A673 (cell line): ENCODE results near the gene SPX. TPM values are rescaled to one million over a fixed set of nuclear protein-coding genes. Genes with fewer than 3 reads are reported as not detected.

ENCODE experiments used
- BruUV-seq: library from RNA; stranded (reverse); fragments of 400-500 nt; replicated peaks from 2 replicates; lab custom pipeline; 2021; lab: Mats Ljungman, UMichigan
- CTCF ChIA-PET: fragments of 300-600 bp; sonication (Branson Sonifier 250); formaldehyde crosslinking; loops from one replicate; lab custom pipeline; 2022; ENCODE audit warnings: antibody characterized with exemption; lab: Charles Lee
- POLR2A ChIA-PET: fragments of 300-600 bp; sonication (Branson Sonifier 250); formaldehyde crosslinking; loops from one replicate; lab custom pipeline; 2022; ENCODE audit warnings: antibody characterized with exemption; ENCODE audit not compliant: low non-redundant PET; lab: Charles Lee
- DNase-seq: peaks from one replicate; pipeline ENCODE4 v3.0.0-alpha.2; 2015; ENCODE audit warnings: low spot score
- H3K27ac ChIP-seq: fragments of 200-600 bp; sonication (generic); 2 replicates; pipeline ENCODE4 v1.5.1; 2016; ENCODE audit warnings: mixed run types, low read depth, mild to moderate bottlenecking, mixed read lengths, antibody characterized with exemption, low read length; ENCODE audit not compliant: poor library complexity, severe bottlenecking
- H3K27me3 ChIP-seq: fragments of 200-600 bp; sonication (generic); replicated peaks from 2 replicates; pipeline ENCODE4 v1.6.1; 2017; ENCODE audit warnings: mixed run types, low read depth, mild to moderate bottlenecking, mixed read lengths, antibody characterized with exemption, low read length; ENCODE audit not compliant: insufficient read depth, poor library complexity
- H3K36me3 ChIP-seq: fragments of 200-600 bp; sonication (generic); 2 replicates; pipeline ENCODE4 v1.6.1; 2016; ENCODE audit warnings: mixed run types, mild to moderate bottlenecking, mixed read lengths, antibody characterized with exemption, low read length; ENCODE audit not compliant: insufficient read depth, poor library complexity, severe bottlenecking
- H3K4me1 ChIP-seq: fragments of 200-600 bp; sonication (generic); 2 replicates; pipeline ENCODE4 v1.6.1; 2017; ENCODE audit warnings: mixed run types, mild to moderate bottlenecking, mixed read lengths, antibody characterized with exemption, low read length; ENCODE audit not compliant: insufficient read depth, poor library complexity, severe bottlenecking
- H3K4me3 ChIP-seq: fragments of 200-600 bp; sonication (generic); 2 replicates; pipeline ENCODE4 v1.5.1; 2016; ENCODE audit warnings: low read depth, mixed run types, mild to moderate bottlenecking, mixed read lengths, low read length; ENCODE audit not compliant: poor library complexity, severe bottlenecking
- H3K9me3 ChIP-seq: fragments of 200-600 bp; sonication (generic); 2 replicates; pipeline ENCODE4 v1.6.1; 2016; ENCODE audit warnings: mixed run types, low read depth, mild to moderate bottlenecking, mixed read lengths, antibody characterized with exemption, low read length; ENCODE audit not compliant: poor library complexity, severe bottlenecking
- EZH2 ChIP-seq: fragments of 200-600 bp; sonication (generic); IDR thresholded peaks from 2 replicates; pipeline ENCODE4 v1.6.1; 2017; ENCODE audit warnings: borderline replicate concordance, low read depth, mild to moderate bottlenecking, mixed read lengths, antibody characterized with exemption, low read length; ENCODE audit not compliant: poor library complexity, severe bottlenecking
- intact Hi-C: fragments of 100-400 bp; cut with micrococcal nuclease; formaldehyde crosslinking; loops from one replicate; pipeline ENCODE4 v1.10.0; 2022; ENCODE audit not compliant: unreplicated experiment
- total RNA-seq: library from RNA; stranded (reverse); gene quantifications from 2 replicates; pipeline ENCODE4 v1.2.3, GENCODE V29; 2021
- TF ChIP-seq, protein P1 (sequence below): fragments of 300-800, 200-600 bp; sonication (generic); conservative IDR thresholded peaks from 2 replicates; pipeline ENCODE4 v1.5.1; 2017; ENCODE audit warnings: low read depth, mild to moderate bottlenecking, antibody characterized with exemption, low read length, moderate library complexity, mixed read lengths

The SPX gene
- total RNA-seq, 1 experiment from 2014 or later, result 0.28 TPM

DNA sequence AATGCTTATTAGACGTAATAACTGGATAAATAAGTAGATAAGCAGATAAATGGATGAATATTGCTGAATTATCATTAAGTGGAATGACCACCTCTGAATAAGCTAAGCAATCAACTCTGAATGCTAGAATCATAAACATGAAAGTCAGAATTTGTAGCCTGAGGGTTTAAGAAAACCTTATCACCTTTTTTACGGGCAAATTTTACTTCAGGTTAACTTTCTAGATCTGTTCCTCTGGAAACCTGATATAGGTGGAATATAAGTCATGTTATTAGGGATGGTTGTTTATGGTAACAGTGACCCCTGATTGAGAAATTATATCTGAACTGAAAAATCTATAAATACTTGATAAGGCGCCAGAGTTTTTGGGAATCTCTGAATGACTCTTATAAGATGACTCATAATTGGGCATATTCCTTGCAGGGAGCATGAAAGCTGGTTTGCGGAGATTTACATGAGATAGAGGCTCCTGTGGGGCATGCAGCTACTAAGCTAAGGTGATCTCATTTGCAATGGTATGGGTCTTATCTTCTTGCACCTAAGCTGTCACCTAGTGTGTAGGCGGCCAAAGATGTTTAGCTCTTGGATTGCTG is 12.1 kb downstream of the SPX start:
- intact Hi-C loops, result no loop called here
- no TSS peak for BruUV-seq
- ChIA-PET CTCF (no interaction called here), POLR2A (no interaction called here)
- H3K36me3 ChIP-seq, result no peaks in the 10 kb centered on the region
- H3K4me3 ChIP-seq, result no peak overlapping the region
- H3K4me1 ChIP-seq, result no peaks in the 10 kb centered on the region
- peaks cover 25% of the 10 kb centered on the region for H3K27me3 ChIP-seq
- DNase-seq, result no peak
- no peaks in the 10 kb centered on the region for H3K9me3 ChIP-seq
- no peak for TF ChIP-seq EZH2
- TF ChIP-seq, protein P1, sequence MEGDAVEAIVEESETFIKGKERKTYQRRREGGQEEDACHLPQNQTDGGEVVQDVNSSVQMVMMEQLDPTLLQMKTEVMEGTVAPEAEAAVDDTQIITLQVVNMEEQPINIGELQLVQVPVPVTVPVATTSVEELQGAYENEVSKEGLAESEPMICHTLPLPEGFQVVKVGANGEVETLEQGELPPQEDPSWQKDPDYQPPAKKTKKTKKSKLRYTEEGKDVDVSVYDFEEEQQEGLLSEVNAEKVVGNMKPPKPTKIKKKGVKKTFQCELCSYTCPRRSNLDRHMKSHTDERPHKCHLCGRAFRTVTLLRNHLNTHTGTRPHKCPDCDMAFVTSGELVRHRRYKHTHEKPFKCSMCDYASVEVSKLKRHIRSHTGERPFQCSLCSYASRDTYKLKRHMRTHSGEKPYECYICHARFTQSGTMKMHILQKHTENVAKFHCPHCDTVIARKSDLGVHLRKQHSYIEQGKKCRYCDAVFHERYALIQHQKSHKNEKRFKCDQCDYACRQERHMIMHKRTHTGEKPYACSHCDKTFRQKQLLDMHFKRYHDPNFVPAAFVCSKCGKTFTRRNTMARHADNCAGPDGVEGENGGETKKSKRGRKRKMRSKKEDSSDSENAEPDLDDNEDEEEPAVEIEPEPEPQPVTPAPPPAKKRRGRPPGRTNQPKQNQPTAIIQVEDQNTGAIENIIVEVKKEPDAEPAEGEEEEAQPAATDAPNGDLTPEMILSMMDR, result no peak
- H3K27ac ChIP-seq, result no peak overlapping the region

DNA sequence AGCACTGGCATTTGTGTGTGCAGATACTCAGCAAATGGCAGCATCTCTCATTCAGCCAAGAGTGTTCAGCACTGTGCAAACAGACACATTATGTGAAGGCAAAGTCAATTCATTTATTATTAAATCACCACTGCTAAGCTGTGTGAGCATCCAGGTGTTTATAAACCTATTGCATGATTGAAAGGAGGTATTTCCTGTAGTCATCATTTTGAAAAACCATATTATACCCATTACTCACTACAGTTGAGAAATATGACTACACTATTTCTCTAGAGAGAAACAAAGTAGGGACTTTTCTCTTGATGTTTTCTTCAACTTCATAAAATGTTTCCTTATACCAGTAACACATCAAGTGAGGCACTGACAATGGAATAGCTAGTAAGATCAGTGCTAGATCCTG is 13.7 kb downstream of the SPX start:
- intact Hi-C loops, result no loop called here
- no peak for TF ChIP-seq EZH2
- TF ChIP-seq, protein P1, result no peak
- no TSS peak for BruUV-seq
- Histone ChIP-seq H3K27ac (no peak overlapping the region), H3K36me3 (no peaks in the 10 kb centered on the region), H3K4me1 (no peaks in the 10 kb centered on the region), H3K4me3 (no peak overlapping the region), H3K27me3 (peaks cover 34% of the 10 kb centered on the region), H3K9me3 (no peaks in the 10 kb centered on the region)
- no peak for DNase-seq
- ChIA-PET POLR2A (no interaction called here), CTCF (no interaction called here)

DNA sequence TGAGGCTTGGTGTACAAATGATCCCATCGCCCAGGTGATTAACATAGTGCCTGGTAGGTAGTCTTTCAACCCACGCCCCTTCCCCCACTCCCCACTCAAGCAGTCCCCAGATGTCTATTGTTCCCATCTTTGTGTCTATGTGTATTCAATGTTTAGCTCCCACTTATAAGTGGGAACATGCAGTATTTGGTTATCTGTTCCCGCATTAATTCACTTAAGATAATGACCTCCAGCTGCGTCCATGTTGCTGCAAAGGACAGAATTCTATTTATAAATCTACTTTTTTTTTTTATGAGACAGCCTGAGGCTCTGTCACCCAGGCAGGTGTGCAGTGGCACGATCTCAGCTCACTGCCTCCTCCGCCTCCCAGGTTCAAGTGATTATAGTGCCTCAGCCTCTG is 15.7 kb downstream of the SPX start:
- TF ChIP-seq, protein P1, result no peak
- no peak for TF ChIP-seq EZH2
- Histone ChIP-seq H3K4me3 (no peak overlapping the region), H3K4me1 (no peaks in the 10 kb centered on the region), H3K9me3 (no peaks in the 10 kb centered on the region), H3K27ac (no peak overlapping the region), H3K36me3 (no peaks in the 10 kb centered on the region), H3K27me3 (peaks cover 27% of the 10 kb centered on the region)
- no TSS peak for BruUV-seq
- no peak for DNase-seq
- intact Hi-C loops, result no loop called here
- ChIA-PET POLR2A (no interaction called here), CTCF (no interaction called here)
